Type B pancreatic cell (in vitro differentiated cells): ENCODE data around the gene CYTH1. TPM values are rescaled to one million over a fixed set of nuclear protein-coding genes. Genes with fewer than 3 reads are reported as not detected.

Source experiments
- DNase-seq: peaks from one replicate; pipeline ENCODE4 v3.0.0; 2021; ENCODE audit warnings: mixed read lengths; ENCODE audit not compliant: unreplicated experiment; ENCODE audit errors: extremely low spot score
- H3K27ac Mint-ChIP-seq: 2 replicates; pipeline ENCODE4 v1.8.0; 2021; ENCODE audit warnings: mild to moderate bottlenecking, mixed read lengths
- H3K27me3 Mint-ChIP-seq: 2 replicates; pipeline ENCODE4 v1.8.0; 2021; ENCODE audit warnings: mixed read lengths
- H3K36me3 Mint-ChIP-seq: 2 replicates; pipeline ENCODE4 v1.8.0; 2021; ENCODE audit warnings: mixed read lengths
- H3K4me1 Mint-ChIP-seq: one replicate; pipeline ENCODE4 v1.8.0; 2021; ENCODE audit warnings: mixed read lengths; ENCODE audit not compliant: unreplicated experiment
- H3K4me3 Mint-ChIP-seq: 2 replicates; pipeline ENCODE4 v1.8.0; 2021; ENCODE audit warnings: mild to moderate bottlenecking, mixed read lengths
- H3K9me3 Mint-ChIP-seq: 2 replicates; pipeline ENCODE4 v1.8.0; 2021; ENCODE audit warnings: mixed read lengths
- long read RNA-seq: library from polyadenylated mRNA; unstranded; transcript quantifications from one replicate; pipeline ENCODE4 v2.0.0, GENCODE V29; 2020
- total RNA-seq: library from RNA; stranded (reverse); gene quantifications from 2 replicates; pipeline ENCODE4 v1.2.1, GENCODE V29; 2021; ENCODE audit warnings: low replicate concordance
- TF ChIP-seq, protein P1 (sequence below): fragments of 200-600 bp; sonication (generic); conservative IDR thresholded peaks from 2 replicates; pipeline ENCODE4 v1.5.0; 2021; ENCODE audit warnings: antibody characterized with exemption, mild to moderate bottlenecking

The CYTH1 gene, protein sequence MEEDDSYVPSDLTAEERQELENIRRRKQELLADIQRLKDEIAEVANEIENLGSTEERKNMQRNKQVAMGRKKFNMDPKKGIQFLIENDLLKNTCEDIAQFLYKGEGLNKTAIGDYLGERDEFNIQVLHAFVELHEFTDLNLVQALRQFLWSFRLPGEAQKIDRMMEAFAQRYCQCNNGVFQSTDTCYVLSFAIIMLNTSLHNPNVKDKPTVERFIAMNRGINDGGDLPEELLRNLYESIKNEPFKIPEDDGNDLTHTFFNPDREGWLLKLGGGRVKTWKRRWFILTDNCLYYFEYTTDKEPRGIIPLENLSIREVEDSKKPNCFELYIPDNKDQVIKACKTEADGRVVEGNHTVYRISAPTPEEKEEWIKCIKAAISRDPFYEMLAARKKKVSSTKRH
- total RNA-seq: 18.8 and 30.3 TPM in 2 replicates
- long read RNA-seq, full-length matches to known transcripts: 8 of 14 reads
- long read RNA-seq, partial matches to known transcripts: 3 of 14 reads
- long read RNA-seq, other reads (novel, unspliced or antisense): 3 of 14 reads

GRCh38 chr17:78781893-78782304 lies at the start of gene CYTH1:
Gene CYTH1 (minus strand): TSS chr17:78782273. CDS start chr17:78782223, 50 bp downstream.
- H3K4me3 Mint-ChIP-seq: peak within 1 kb of the TSS; percentile 92
- H3K4me1 Mint-ChIP-seq: peaks cover 19% of the 10 kb centered on the region
- peak within 1 kb of the TSS; percentile 87 for H3K27ac Mint-ChIP-seq

DNA sequence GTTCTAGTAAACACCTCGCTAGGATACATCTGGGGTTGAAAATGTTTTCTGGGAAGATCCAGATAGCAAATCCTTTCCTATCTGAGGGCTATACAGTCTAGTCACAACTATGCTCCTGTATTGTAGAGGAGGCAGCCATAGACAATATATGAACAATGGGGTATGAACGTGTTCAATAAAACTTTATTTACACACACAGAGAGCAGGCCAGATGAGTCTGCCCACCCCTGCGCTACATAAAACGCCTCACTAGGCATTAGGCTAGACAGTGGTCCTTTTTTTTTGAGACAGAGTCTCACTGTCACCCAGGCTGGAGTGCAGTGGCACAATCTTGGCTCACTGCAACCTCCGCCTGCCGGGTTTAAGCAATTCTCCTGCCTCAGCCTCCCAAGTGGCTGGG lies 47.4 kb upstream of the CYTH1 start:
- H3K27ac Mint-ChIP-seq: no peak overlapping the region
- DNase-seq: no peak
- H3K4me1 Mint-ChIP-seq: no peaks in the 10 kb centered on the region
- no peak overlapping the region for H3K4me3 Mint-ChIP-seq
- no peaks in the 10 kb centered on the region for H3K27me3 Mint-ChIP-seq
- H3K36me3 Mint-ChIP-seq: peaks cover 36% of the 10 kb centered on the region
- H3K9me3 Mint-ChIP-seq: no peaks in the 10 kb centered on the region
- TF ChIP-seq, protein P1, sequence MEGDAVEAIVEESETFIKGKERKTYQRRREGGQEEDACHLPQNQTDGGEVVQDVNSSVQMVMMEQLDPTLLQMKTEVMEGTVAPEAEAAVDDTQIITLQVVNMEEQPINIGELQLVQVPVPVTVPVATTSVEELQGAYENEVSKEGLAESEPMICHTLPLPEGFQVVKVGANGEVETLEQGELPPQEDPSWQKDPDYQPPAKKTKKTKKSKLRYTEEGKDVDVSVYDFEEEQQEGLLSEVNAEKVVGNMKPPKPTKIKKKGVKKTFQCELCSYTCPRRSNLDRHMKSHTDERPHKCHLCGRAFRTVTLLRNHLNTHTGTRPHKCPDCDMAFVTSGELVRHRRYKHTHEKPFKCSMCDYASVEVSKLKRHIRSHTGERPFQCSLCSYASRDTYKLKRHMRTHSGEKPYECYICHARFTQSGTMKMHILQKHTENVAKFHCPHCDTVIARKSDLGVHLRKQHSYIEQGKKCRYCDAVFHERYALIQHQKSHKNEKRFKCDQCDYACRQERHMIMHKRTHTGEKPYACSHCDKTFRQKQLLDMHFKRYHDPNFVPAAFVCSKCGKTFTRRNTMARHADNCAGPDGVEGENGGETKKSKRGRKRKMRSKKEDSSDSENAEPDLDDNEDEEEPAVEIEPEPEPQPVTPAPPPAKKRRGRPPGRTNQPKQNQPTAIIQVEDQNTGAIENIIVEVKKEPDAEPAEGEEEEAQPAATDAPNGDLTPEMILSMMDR: no peak

More at GRCh38 chr17:78781893-78782304, at the start of gene CYTH1:
- no peaks in the 10 kb centered on the region for H3K9me3 Mint-ChIP-seq
- TF ChIP-seq, protein P1: no peak
- no peak for DNase-seq
- H3K36me3 Mint-ChIP-seq: no peaks in the 10 kb centered on the region
- no peaks in the 10 kb centered on the region for H3K27me3 Mint-ChIP-seq

GRCh38 chr17:78828470-78829185 lies 46.6 kb upstream of the CYTH1 start:
- DNase-seq: no peak
- Mint-ChIP-seq H3K27me3 (no peaks in the 10 kb centered on the region), H3K4me3 (no peak overlapping the region), H3K36me3 (peaks cover 36% of the 10 kb centered on the region), H3K9me3 (no peaks in the 10 kb centered on the region), H3K27ac (no peak overlapping the region), H3K4me1 (no peaks in the 10 kb centered on the region)
- TF ChIP-seq, protein P1: no peak

DNA sequence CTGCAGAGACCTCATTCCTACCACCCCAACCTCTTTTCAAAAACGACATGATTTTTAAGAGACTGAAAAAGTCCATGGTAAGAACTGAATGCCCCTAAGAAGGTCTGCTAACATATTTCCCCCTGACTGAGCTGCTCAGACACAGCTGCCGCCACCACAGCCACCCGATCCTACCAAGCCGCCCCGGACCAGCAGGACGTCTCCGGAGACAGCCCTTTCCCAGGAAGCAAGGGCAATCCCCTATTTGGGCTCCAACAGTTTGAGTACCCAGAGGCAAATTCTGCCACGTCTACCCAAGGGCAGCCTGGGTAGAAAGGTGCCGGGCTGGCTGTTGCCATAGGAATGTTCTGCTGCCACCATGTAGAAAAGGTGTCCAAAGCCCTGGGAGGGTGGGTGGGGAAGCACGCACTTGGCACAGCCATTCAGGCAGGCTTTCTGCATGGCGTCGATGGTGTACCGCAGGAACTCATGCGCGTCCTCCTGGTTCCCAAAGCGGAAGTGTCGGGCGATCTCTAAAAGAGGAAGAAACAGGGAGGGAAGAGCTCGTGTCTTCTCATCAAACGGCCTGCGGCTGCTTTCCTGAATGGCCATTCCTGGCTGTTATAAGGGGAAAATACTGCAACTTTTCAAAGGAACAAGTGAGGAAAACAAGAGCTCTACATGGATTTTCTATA lies 44.9 kb upstream of the CYTH1 start:
- no peak overlapping the region for H3K27ac Mint-ChIP-seq
- H3K4me1 Mint-ChIP-seq: no peaks in the 10 kb centered on the region
- no peak overlapping the region for H3K4me3 Mint-ChIP-seq
- TF ChIP-seq, protein P1: no peak
- H3K27me3 Mint-ChIP-seq: no peaks in the 10 kb centered on the region
- no peaks in the 10 kb centered on the region for H3K9me3 Mint-ChIP-seq
- DNase-seq: no peak
- H3K36me3 Mint-ChIP-seq: peaks cover 35% of the 10 kb centered on the region

- Mint-ChIP-seq H3K4me3 (no peak overlapping the region), H3K27ac (no peak overlapping the region), H3K27me3 (no peaks in the 10 kb centered on the region), H3K9me3 (no peaks in the 10 kb centered on the region), H3K36me3 (peaks cover 35% of the 10 kb centered on the region), H3K4me1 (no peaks in the 10 kb centered on the region)
- DNase-seq: no peak
- TF ChIP-seq, protein P1: no peak
Measured at GRCh38 chr17:78826421-78826820, 44.3 kb upstream of the CYTH1 start.
